Activated effector memory CD4-positive, alpha-beta T cell treated with anti-CD3 and anti-CD28 coated beads, Interleukin-2, amount 50 U/mL, for 16 hours (primary cell): ENCODE data around the gene KCNK2.

ENCODE experiments used
- DNase-seq: peaks from one replicate; pipeline ENCODE4 v3.0.0-alpha.2; 2020

Gene KCNK2

DNA sequence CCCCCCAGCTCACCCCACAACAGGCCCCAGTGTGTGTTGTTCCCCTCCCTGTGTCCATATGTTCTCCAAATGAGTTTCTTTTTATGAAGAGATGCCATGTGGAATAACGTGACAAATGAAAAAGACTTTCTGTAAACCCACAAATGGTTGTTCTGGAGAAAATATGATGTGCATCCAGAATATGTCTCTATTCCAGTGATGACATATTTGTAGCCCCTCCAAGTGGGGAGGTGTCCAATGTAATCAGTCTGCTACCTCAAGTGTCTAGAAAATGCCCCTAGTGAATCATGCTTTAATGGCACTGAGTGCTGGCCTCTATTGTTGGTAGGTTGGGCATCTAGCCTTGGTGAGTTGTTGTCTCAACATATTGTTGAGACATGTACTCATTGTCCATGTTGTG lies 179.6 kb downstream of the KCNK2 start:
- DNase-seq, result no peak

DNA sequence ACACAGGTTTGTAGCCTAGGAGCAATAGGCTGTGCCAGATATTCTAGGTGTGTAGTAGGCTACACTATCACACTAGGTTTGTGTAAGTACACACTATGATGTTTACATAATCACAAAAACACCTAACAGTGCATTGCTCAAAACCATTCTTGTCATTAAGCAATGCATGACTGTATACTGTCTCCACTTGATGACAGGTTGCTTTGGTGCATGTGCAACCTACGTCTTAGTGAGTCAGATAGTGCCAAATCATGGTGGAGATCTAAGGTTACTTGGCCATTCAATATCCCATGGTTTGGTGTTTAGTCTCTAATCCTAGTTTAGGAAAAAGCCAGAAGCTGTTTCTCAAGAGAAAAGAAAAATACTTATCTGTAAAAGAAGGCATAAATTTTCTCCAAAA lies 181.1 kb downstream of the KCNK2 start:
- no peak for DNase-seq

DNA sequence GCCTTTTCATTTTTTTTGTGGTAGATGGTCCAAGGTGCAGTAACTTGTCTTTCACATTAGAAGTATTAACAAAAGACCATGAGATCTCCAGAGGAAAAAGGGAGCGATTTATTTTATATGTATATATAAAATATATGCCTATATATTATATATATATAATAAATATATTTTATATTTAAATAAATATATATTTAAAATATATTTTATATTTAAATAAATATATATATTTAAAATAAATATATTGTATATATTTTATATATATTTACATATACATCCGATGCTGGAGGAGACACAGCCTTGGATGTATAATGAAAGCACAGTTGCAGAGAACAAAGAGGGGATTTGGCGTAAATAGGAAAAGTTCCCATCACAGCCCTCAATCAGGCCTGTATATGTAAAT lies 182.1 kb downstream of the KCNK2 start:
- DNase-seq, result no peak

DNA sequence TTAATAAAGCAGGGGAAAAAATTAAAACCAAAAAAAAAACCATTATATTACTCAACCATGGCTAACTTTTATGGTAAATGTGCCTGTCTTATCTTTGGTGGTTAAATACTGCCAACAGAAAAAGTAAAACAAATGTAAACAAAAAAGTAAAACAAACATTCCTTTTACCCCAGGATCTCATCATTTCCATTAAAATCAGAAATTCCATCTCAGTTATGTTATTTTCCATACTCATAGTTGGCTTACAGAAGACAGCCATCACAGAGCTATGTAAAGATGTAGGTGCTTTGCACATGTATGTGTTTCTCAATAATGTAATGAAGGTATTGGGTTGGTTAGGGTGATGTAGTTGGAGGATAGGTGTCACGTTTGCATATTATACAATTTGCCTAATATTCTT lies 185.0 kb downstream of the KCNK2 start:
- DNase-seq, result no peak

DNA sequence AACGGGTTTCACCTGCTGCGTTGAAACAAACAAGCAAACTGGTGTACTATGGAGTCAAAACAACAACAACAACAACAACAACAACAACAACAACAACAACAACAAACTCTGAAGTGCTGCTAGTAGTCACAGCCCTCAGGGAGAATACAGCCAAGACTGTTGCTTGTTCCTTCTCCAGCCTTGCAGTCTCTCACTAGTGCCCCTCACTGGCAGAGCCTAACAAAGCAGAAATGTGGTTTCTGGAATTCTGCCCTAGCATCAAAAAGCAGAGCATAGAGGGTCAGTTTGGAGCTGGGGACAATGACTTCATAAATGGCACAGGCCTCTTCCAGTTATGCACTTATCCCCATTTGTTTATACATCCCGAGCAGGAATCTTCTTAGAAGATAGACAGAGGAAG lies 187.4 kb downstream of the KCNK2 start:
- no peak for DNase-seq

GRCh38 chr1:215273838-215274516 lies 191.4 kb downstream of the KCNK2 start:
- no peak for DNase-seq

DNA sequence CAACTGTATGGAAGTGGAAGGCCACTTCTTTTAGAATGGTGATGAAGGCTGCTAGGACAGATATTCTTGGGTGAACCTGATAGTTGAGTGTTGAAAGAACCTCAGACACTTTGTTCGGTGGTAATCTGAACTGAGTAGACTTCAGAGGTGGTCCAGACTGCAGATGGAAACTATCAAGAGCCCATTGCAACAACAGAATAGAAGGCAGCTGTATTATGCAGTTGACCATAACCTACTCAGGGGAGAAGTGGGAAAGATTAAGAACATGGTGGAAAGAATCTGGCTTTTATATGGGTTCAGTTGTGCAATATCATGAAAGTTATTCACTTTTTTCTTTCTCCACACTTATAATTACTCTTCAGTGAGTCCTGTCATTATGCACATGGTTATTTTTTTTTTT lies 194.0 kb downstream of the KCNK2 start:
- no peak for DNase-seq

GRCh38 chr1:215277532-215277931 lies 195.0 kb downstream of the KCNK2 start:
- DNase-seq, result no peak

DNA sequence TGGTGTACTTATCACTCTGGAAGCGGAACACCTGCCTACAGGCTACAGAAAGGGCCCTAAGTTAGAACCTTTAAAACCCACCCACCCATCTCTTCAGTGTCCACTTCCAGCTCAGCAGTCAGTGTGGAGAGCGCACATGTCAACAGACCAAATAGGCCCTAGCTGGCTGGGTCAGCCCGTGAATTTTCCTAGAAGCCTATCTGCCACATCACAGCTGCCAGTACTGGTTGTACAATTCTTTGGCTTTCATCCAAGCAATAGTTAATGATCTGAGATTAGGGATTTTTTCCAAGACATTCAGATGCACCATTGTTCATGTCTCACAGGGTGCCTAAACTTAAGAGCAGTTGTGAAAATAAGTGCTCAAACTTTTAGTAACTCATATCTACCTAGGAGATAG lies 197.1 kb downstream of the KCNK2 start:
- no peak for DNase-seq

GRCh38 chr1:215282557-215282956 lies 200.0 kb downstream of the KCNK2 start:
- DNase-seq, result no peak

DNA sequence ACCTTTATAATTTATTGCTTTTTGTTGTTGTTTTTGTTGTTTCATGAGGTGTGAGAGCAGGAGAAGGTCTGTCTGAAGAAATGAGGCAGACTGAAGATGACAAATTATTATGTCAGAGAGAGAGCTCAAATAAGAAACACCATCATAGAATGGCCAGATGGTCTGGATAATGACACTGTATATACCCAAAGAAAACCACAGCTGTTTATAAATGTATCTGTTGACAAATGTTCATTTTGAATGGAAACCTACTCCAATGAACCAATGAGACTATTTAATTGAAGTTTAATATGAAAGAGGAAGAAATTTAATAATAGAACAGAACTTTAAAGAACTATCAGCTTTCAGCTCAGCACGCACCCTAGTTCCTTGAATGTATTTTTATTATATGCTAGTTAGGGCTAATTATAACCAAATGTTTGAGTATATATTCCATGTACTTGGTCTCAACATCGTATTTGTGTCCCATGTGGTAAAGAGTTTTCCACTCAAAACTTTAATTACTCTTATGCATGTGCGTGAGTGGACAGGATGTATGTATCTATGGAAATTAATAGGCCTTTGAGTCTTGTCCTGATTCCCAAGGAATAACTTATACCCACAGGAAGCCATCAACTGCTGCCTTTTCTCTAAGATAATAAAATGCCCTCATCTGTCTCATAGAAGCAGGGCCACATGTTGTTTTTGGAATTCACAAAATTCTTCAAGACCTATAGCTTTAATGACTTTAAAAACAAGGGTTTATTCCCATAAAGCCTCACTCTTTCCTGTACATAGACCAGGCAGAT lies 202.7 kb downstream of the KCNK2 start:
- DNase-seq, result no peak
